Measurements from ENCODE around the gene MKI67.

DNA sequence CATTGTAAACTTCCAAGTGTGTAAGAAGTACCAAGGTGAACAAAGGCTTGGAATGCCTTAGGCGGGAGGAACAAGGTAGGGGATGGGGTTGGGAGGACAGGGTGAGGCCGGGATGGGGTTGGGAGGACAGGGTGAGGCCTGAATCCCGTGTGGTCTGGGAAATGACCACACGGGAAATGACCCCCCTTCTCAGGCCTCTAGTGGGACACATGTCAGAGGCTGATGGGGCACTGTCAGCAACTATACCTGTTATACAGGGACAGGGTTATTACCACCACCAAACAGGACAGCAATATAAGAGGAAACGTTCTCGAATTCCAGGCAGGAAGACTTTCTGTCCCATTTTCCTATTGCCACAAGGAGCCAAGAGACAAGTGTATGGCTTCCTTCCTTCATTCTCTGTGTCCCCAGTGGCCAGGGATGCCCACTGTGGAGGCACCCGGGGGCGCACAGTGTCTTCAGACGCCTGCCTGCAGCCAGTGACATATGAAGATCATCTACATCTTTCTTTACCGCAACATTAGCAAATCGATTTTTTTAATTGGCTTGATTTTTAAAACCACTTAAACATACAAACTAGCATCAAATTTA lies 1.3 kb downstream of the MKI67 start:
- TF ChIP-seq, protein P1, sequence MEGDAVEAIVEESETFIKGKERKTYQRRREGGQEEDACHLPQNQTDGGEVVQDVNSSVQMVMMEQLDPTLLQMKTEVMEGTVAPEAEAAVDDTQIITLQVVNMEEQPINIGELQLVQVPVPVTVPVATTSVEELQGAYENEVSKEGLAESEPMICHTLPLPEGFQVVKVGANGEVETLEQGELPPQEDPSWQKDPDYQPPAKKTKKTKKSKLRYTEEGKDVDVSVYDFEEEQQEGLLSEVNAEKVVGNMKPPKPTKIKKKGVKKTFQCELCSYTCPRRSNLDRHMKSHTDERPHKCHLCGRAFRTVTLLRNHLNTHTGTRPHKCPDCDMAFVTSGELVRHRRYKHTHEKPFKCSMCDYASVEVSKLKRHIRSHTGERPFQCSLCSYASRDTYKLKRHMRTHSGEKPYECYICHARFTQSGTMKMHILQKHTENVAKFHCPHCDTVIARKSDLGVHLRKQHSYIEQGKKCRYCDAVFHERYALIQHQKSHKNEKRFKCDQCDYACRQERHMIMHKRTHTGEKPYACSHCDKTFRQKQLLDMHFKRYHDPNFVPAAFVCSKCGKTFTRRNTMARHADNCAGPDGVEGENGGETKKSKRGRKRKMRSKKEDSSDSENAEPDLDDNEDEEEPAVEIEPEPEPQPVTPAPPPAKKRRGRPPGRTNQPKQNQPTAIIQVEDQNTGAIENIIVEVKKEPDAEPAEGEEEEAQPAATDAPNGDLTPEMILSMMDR (optimal IDR thresholded peaks at IDR 0.05 in 1 of 3, IDR thresholded peaks at IDR 0.05 in 1 of 3, conservative IDR thresholded peaks at IDR 0.05 in 1 of 3; ENCODE audit: extremely low read depth in 1 of 3, insufficient read depth in 2 of 3, low read length in 3 of 3): no peak
- no peak for TF ChIP-seq EZH2 (IDR thresholded peaks at IDR 0.05; ENCODE audit: low read length)
